ENCODE measurements around the gene EGFL8. TPM values are rescaled to one million over a fixed set of nuclear protein-coding genes. Genes with fewer than 3 reads are reported as not detected.

EGFL8 gene
- total and polyA plus RNA-seq, 9 of the 15 experiments (the other 6 are each of a cell fraction or from before 2014, with no cell fraction given), result 2.2 to 47.4 (median 14.2) TPM

GRCh38 chr6:32131439-32131948 lies 32.9 kb upstream of the EGFL8 start (continued):
- TF ChIP-seq E2F4 (CRISPR knock-in tag; IDR thresholded peaks at IDR 0.05; ENCODE audit: low read depth) (no peak), MAFG (tag; conservative IDR thresholded peaks at IDR 0.05) (no peak), EP400 (IDR thresholded peaks at IDR 0.05) (peak; percentile 40), MTA1 (IDR thresholded peaks at IDR 0.05; ENCODE audit: borderline replicate concordance) (peak; percentile 91), RBBP5 (IDR thresholded peaks at IDR 0.05; ENCODE audit: borderline replicate concordance, insufficient read depth, low read length, poor library complexity, severe bottlenecking) (peak; percentile 48), XRCC5 (IDR thresholded peaks at IDR 0.05; ENCODE audit: low read depth, low read length) (no peak), DLX4 (CRISPR knock-in tag; IDR thresholded peaks at IDR 0.05) (no peak), HES1 (IDR thresholded peaks at IDR 0.05; ENCODE audit: low read depth) (peak; percentile 82), HDAC3 (IDR thresholded peaks at IDR 0.05; ENCODE audit: borderline replicate concordance, partially characterized antibody) (peak; percentile 98), CTBP1 (IDR thresholded peaks at IDR 0.05; ENCODE audit: borderline replicate concordance) (peak; percentile 95), TRIM25 (IDR thresholded peaks at IDR 0.05; ENCODE audit: borderline replicate concordance) (peak; percentile 95; the same call in 1 of the 2 replicates), NFRKB (IDR thresholded peaks at IDR 0.05; ENCODE audit: low read depth) (peak; percentile 9; the same call in 1 of the 2 replicates), GTF2E2 (tag; IDR thresholded peaks at IDR 0.05) (no peak), E2F1 (CRISPR knock-in tag; IDR thresholded peaks at IDR 0.05) (no peak)

Measured in K562 (cell line).